Caco-2 (cell line): Measurements from ENCODE around the gene IKZF3. TPM values are rescaled to one million over a fixed set of nuclear protein-coding genes. Genes with fewer than 3 reads are reported as not detected.
"Not testable (repeated sequence)": the region's sequence is repeated elsewhere in the genome, so short reads cannot be mapped to it uniquely, and the experiment has no call there.

Experiments used
- BruUV-seq: library from RNA; stranded (reverse); fragments of 400-500 nt; replicated peaks from 2 replicates; lab custom pipeline; 2021; lab: Mats Ljungman, UMichigan
- CTCF ChIA-PET: fragments of 300-600 bp; sonication (Branson Sonifier 250); formaldehyde crosslinking; loops from one replicate; lab custom pipeline; 2022; ENCODE audit warnings: antibody characterized with exemption; lab: Charles Lee
- POLR2A ChIA-PET: fragments of 300-600 bp; sonication (Branson Sonifier 250); formaldehyde crosslinking; loops from one replicate; lab custom pipeline; 2022; ENCODE audit warnings: antibody characterized with exemption; lab: Charles Lee
- DNase-seq, 2 experiments: peaks; one replicate each; pipeline versions ENCODE4 v3.0.0 to v3.0.0-alpha.2; 2020 to 2022
- H3K27me3 ChIP-seq: replicated peaks from 2 replicates; pipeline ENCODE4 v1.6.0; 2011; ENCODE audit warnings: low read length; ENCODE audit not compliant: control insufficient read depth, insufficient read depth
- H3K36me3 ChIP-seq: 2 replicates; pipeline ENCODE4 v1.5.1; 2011; ENCODE audit warnings: low read length; ENCODE audit not compliant: control insufficient read depth, insufficient read depth
- H3K4me1 ChIP-seq: fragments of 250-450 bp; sonication (Bioruptor Pico); 2 replicates; pipeline ENCODE4 v1.5.1; 2020; ENCODE audit warnings: mild to moderate bottlenecking
- H3K4me3 ChIP-seq: 2 replicates; pipeline ENCODE4 v1.5.1; 2011; ENCODE audit warnings: low read depth, mild to moderate bottlenecking, control low read depth, low read length
- H3K9me3 ChIP-seq: fragments of 250-450 bp; sonication (Bioruptor Pico); 2 replicates; pipeline ENCODE4 v1.5.1; 2020; ENCODE audit warnings: mild to moderate bottlenecking, moderate library complexity
- H3K27ac Mint-ChIP-seq: one replicate; pipeline ENCODE4 v1.8.0; 2022; ENCODE audit warnings: mixed read lengths; ENCODE audit not compliant: unreplicated experiment
- H3K27me3 Mint-ChIP-seq: one replicate; pipeline ENCODE4 v1.8.0; 2022; ENCODE audit warnings: mixed read lengths; ENCODE audit not compliant: insufficient read depth, unreplicated experiment
- H3K36me3 Mint-ChIP-seq: one replicate; pipeline ENCODE4 v1.8.0; 2022; ENCODE audit warnings: mild to moderate bottlenecking, mixed read lengths; ENCODE audit not compliant: insufficient read depth, unreplicated experiment
- H3K4me1 Mint-ChIP-seq: one replicate; pipeline ENCODE4 v1.8.0; 2022; ENCODE audit warnings: low read depth, mixed read lengths; ENCODE audit not compliant: unreplicated experiment
- H3K4me3 Mint-ChIP-seq: one replicate; pipeline ENCODE4 v1.8.0; 2022; ENCODE audit warnings: mild to moderate bottlenecking, moderate library complexity, mixed read lengths; ENCODE audit not compliant: unreplicated experiment
- H3K9me3 Mint-ChIP-seq: one replicate; pipeline ENCODE4 v1.8.0; 2022; ENCODE audit warnings: mixed read lengths; ENCODE audit not compliant: unreplicated experiment
- CTCF ChIP-seq, 2 experiments: fragments of 200-600 bp in 1 of 2; IDR thresholded peaks; 1 replicate in 1 of 2; 2 replicates in 1 of 2; pipeline versions ENCODE4 v1.5.1 to v1.8.0; 2011 to 2022; ENCODE audit warnings: antibody characterized with exemption in 1 of 2, control low read depth in 1 of 2, inconsistent platforms in 1 of 2, low read depth in 1 of 2, low read length in 1 of 2, mild to moderate bottlenecking in 1 of 2, moderate library complexity in 1 of 2; ENCODE audit not compliant: insufficient read depth in 1 of 2, severe bottlenecking in 1 of 2, unreplicated experiment in 1 of 2
- intact Hi-C: fragments of 100-400 bp; cut with micrococcal nuclease; formaldehyde crosslinking; loops from one replicate; pipeline ENCODE4 v1.10.0; 2022; ENCODE audit not compliant: unreplicated experiment
- total RNA-seq: library from RNA; stranded (reverse); gene quantifications from 2 replicates; pipeline ENCODE4 v1.2.3, GENCODE V29; 2022

The IKZF3 gene
- total RNA-seq, 1 experiment from 2014 or later = 2.8 TPM

- peaks cover 14% of the 10 kb centered on the region for H3K27me3 Mint-ChIP-seq
- peak overlapping the region; percentile 27 for H3K4me3 ChIP-seq
Observed at GRCh38 chr17:39863244-39863917, 731 bp downstream of the IKZF3 start.

GRCh38 chr17:39861235-39861634 is 2.9 kb downstream of the IKZF3 start:
- Histone ChIP-seq H3K4me3 (no peak overlapping the region), H3K9me3 (no peaks in the 10 kb centered on the region), H3K36me3 (no peaks in the 10 kb centered on the region), H3K4me1 (no peaks in the 10 kb centered on the region), H3K27me3 (no peaks in the 10 kb centered on the region)
- CTCF ChIA-PET = no interaction called here
- no peaks in the 10 kb centered on the region for H3K9me3 Mint-ChIP-seq
- no peak for DNase-seq
- no TSS peak for BruUV-seq
- H3K27me3 Mint-ChIP-seq = peaks cover 14% of the 10 kb centered on the region
- intact Hi-C loops = no loop called here
- no peak overlapping the region for H3K27ac Mint-ChIP-seq
- POLR2A ChIA-PET = no interaction called here
- no peak overlapping the region for H3K4me3 Mint-ChIP-seq
- peaks cover 5% of the 10 kb centered on the region for H3K36me3 Mint-ChIP-seq
- no peaks in the 10 kb centered on the region for H3K4me1 Mint-ChIP-seq
- TF ChIP-seq CTCF (IDR thresholded peaks at IDR 0.05; ENCODE audit: insufficient read depth in 1 of 2, low read depth in 1 of 2, low read length in 1 of 2, severe bottlenecking in 1 of 2, unreplicated experiment in 1 of 2) = no peak

More at GRCh38 chr17:39863244-39863917, 731 bp downstream of the IKZF3 start:
- Mint-ChIP-seq H3K36me3 (peaks cover 5% of the 10 kb centered on the region), H3K4me1 (no peaks in the 10 kb centered on the region), H3K4me3 (peak overlapping the region; percentile 76), H3K9me3 (no peaks in the 10 kb centered on the region), H3K27ac (no peak overlapping the region)
- no peak for TF ChIP-seq CTCF (IDR thresholded peaks at IDR 0.05; ENCODE audit: insufficient read depth in 1 of 2, low read depth in 1 of 2, low read length in 1 of 2, severe bottlenecking in 1 of 2, unreplicated experiment in 1 of 2)
- no peaks in the 10 kb centered on the region for H3K36me3 ChIP-seq
- ChIA-PET CTCF (interaction anchor here (0.9 kb wide), 1 partner anchor 117 kb away, joined by 3 read pairs; the partner anchor contains the start of gene PSMD3), POLR2A (no interaction called here)
- no peaks in the 10 kb centered on the region for H3K9me3 ChIP-seq
- H3K4me1 ChIP-seq = no peaks in the 10 kb centered on the region
- intact Hi-C loops = no loop called here
- no peak for DNase-seq
- TSS peak; percentile 56 for BruUV-seq
- H3K27me3 ChIP-seq = no peaks in the 10 kb centered on the region

- H3K27me3 Mint-ChIP-seq, POLR2A ChIA-PET, H3K4me3 Mint-ChIP-seq, H3K27me3 ChIP-seq, H3K4me1 Mint-ChIP-seq, H3K4me3 ChIP-seq, intact Hi-C loops, BruUV-seq, CTCF ChIA-PET, H3K36me3 ChIP-seq, H3K9me3 ChIP-seq, DNase-seq, H3K36me3 Mint-ChIP-seq, H3K27ac Mint-ChIP-seq, H3K4me1 ChIP-seq, H3K9me3 Mint-ChIP-seq: not testable (repeated sequence)
Observed at GRCh38 chr17:39855911-39856649, 8.0 kb downstream of the IKZF3 start.
